ENCODE data around the gene SP3.

The SP3 gene

DNA sequence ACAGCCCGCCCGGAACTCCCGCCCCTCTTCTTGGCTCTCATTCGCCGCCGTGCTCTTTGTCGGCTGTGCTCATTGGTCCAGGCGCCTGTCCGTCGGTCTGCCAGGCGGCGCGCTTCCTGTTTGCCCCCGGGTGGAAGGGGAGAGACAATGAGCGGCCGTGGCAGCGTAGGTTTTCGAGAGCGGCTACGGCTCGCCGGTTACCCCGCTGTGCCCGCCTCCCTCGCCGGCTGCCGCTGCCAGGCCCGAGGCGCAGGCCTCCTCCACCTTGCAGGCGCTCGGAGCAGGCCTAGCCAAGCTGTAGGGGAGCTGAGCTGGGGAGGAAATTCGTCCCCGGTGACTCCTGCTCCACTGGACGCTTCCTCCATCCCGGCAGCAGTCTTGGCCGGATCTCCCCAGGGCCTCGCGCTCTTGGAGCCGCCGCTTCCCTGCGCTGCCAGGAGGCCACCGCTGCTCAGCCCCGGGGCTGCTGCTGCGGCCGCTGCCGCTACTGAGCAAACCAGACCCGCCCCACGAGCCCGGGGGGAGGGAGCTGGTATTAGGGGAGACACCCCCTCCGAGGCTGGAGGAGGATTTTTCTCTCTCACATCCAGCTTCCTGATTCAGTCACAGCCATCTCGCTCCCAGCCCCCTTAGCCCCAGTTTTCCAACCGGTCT lies at the start of gene SP3:
TSS of gene SP3 (minus strand) at position 2 of the 654 bp plus-strand sequence. CDS start 202 bp downstream, outside the sequence.
- DNase-seq: peak; percentile 97

DNA sequence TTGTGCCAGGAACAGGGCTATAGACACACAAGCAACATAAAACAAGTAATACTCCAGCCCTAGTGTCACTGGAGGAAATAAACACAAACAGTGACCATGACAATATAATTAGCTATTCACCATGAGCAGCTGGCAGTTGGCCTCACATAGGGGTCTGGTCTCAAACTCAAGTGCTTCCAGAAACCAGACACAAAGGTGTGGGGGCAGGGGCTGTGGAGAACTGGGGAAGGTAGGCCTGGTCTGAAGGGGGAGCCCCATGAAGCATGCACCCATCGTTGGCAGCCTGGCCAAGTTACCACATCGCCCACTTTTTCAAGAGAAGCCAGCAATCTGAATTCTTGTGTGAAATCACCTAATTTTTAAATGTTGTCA lies 49.5 kb upstream of the SP3 start:
- DNase-seq: no peak

DNA sequence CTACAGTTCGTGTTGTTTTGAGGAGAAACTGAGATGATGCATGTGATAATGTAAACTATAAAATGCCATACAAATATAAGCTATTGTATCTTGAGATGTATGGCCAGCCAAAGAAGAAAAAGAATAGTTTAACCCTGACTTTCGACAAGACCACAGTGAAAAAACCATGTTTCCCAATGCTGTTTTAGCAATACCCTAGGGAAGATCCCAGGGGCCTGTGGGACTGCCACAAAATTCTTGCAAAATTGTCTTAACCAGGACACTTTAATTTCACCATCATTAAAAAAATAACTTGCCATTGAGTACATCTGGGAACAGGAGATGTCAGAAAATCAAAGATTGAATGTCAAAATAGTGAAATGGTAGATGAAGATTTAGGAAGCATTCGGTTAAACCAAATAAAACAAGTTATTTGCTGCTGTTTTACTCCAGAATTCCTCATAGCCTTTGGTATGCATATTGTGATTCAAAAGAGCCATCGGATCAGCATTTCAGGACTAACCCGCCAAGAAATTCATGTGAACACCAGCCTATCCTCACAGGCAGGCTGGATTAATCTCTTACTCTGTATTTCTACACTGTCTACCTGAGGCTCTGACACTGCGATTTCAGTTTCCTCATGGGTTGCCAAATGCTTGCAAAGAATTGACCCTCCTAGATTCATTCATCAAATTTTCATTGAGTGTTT lies 49.0 kb upstream of the SP3 start:
- DNase-seq: no peak

DNA sequence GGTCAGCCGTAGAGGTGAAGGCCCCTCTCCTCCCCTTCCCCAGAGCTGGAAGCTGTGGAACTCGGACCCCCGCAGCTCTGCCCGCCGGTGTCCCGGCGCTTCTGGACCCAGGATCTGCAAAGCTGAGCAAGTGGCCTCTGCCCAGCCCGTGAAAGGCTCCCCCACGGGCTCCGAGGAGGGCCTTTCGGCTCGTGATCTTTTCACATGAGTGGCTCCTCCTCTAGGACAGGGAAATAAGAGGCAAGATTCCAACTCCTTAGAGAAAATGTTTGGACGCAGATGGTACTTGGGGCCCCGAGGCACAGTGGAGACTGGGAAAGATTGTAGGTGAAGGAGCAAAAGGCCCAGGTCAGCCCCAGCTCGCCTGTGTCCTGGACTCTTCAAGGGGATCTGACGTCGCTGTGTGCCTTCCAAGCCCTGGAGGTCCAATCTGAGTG lies 48.2 kb upstream of the SP3 start:
- no peak for DNase-seq

DNA sequence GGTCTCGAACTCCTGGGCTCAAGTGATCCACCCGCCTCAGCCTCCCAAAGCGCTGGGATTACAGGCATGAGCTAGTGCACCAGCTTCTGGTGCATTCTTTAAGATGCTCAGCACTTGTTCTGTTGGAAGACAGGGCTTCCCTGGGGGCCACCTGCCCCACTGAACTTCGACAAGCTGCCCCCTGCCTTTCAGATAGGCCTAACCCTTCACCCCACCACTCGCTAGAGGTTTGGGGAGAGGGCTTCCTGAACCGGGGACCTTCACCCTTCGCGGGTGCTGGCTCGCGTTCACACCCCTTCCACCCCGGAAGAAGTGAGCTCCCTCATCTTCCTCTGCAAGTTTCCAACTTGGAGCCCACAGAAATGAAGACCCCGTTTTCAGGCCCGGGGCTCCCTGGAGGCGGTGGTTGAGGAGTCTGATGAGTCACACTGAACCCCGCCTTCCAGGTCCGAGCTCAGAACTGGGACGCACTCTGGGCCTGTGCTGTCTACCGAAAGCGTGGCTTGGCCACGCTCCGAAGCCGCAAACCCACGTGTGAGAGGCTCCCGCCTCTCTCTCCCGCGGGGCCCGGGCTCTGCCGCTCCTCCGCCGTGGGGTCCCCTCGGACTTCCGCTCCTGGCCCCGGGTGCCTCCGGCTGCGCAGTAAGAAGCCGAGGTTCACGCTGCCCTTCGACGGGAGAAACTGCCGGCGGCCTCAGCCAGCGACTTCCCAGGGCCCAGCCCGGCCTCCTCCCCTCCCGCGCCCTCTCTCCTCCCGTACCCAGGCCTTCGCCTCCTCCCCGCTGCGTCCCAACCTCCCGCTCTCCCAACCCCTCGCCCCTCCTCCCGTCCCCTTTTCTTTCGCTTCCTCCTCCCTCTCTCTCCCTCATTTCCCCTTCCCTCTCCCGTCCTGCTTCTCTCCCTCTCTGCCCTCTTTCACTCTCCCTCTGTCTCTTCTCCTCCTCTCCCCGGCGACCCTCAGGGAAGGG lies 47.5 kb upstream of the SP3 start:
- DNase-seq: no peak

DNA sequence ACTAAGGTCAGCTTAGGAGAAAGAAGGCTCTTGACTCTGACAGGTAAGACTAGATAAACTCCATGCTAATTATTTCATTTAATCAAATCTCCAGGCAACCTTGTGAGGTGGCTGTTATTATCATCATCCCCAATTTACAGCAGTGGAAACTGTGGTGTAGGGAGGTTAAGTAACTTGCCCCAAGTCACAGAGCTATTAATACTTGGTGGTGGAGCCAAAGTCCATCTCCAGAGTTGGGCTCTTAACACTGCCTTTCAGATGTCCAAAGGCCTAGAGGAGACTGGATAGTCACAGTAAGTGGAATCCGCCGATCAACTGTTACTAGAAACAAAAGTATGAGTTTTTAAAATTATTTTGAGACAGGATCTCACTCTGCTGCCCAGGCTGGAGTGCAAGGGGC lies 46.6 kb upstream of the SP3 start:
- DNase-seq: no peak

DNA sequence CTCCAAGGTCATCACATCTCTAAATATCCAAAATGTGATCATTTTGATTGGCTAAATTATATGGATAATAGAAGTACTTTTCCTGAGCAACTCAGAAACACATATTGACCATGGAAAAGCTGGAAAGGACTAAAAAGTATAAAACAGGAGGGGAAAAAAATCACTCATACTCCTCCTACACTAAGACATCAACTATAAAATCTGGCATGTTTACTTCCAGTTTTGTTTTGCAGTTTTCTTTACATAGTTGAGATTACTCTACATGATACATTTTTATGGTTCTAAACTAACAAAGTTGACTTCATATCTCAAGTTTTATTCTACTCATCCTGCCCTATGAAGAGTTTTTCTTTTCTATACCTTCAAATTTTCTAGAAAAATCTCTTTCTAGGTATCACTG lies 46.0 kb upstream of the SP3 start:
- DNase-seq: no peak

DNA sequence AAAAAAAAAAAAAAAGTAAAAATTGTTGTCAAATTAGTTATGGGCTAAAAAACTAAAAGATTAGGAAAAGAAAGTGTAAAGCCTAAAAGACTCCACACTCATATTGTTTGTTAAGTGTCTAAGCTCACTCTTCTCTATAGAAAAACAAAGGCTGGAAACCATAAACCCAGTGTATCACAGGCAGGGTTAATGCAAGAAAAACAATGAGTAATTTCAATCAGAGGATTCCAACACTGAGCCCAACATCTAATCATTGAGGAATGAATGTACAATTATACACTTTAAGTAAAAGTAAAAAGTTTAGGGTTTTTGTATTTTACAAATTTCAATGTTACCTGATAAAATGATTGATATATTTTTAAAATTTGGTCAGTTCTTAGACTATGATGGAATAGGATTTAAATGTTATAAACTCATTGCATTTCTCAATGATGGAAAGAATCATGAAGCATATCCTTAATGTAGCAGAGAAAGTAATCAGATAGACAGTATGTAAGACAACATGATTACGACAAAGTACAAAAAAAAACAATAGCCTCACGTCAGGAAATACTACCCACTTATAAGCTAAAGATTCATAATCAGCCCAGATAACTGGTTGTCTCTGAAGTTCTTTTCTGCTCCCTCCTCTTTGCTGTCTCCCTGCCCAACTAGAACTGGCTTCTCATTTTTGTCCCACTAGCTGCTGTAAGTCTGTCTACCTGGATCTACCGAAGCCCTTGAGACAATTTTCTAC lies 44.5 kb upstream of the SP3 start:
- peak; percentile 75 for DNase-seq

DNA sequence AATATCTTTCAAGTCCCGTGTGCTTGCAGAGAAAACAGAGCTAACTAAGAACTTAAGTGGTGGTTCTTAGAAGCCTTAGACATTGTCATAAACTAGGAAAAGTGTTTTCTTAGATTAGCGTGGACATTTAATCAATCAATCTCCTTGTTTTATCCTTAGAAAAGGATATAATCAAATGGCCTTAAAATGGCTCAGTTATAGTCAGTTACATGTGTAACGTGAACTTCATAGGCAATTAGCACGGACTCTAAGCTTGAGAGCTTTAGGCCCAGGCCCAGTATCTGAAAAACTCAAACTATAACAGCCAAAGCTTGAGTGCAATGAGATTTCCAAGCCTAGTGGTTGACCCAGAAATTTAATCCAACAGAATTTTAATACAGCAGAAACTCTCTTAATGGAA lies 43.5 kb upstream of the SP3 start:
- DNase-seq: no peak

DNA sequence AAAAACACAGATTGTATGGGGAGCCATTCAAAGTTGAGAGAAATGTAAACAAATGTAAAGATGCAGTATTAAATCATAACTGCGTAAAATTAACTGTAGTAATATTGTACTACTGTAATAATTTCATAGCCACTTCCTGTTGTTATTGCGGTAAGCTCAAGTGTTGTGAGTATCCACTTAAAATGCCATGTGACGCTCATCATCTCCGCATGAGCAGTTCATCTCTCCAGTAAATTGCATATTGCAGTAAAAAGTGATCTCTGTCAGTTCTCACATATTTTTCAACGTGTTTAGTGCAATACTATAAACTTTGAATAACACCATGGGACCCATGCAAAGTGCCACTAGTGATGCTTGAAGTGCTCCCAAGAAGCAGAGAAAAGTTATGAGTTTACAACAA lies 41.8 kb upstream of the SP3 start:
- DNase-seq: no peak

DNA sequence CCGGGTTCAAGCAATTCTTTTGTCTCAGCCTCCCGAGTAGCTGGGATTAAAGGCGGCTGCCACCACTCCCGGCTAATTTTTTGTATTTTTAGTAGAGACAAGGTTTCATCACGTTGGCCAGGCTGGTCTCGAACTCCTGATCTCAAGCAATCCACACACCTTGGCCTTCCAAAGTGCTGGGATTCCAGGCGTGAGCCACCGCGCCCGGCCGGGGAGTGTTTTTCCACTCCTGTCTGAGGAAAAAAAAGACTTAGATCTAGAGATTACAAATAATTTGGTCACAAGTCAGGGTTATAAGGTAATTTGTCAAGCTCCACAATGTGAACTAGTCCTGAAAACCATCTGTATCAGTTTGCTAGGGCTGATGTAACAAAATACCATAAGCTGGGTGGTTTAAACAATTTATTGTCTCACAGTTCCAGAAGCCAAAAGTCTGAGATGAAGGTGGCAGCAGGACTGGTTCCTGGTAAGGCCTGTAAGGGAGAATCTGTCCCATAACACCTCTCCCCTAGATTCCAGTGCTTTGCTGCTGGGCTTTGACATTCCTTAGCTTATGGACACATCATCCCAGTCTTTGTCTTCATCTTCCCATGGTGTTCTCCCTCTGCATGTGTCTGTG lies 40.7 kb upstream of the SP3 start:
- DNase-seq: no peak

DNA sequence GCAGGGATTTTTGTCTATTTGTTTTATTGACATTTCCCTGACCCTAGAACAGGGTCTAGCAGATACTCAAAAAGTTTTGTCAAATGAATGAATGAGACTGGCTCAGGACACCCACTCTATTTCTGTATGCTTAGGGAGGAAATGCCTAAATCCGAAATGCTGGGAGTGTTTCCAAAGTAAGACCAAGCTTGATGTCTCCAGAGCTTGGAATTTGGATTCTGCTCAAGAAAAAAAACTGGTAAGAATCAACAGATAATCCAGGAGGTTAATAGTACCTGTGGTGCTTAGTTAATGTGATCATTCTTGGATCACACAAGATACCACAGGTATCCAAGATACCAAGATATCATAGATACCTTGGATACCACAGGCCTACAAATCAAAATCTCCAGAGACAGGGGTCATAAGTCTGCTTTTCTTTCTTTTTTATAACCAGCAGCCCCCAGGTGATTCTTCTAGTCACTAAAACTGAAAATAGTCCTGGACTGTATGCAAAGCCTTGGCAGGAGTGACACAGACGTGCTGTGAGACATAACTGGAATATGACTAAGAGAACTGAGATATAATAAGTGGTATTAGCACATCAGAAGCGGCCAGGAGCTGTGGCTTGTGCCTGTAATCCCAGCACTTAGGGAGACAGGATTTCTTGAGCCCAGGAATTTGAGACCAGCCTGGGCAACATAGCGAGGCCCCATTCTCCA lies 39.9 kb upstream of the SP3 start:
- peak; percentile 30 for DNase-seq

DNA sequence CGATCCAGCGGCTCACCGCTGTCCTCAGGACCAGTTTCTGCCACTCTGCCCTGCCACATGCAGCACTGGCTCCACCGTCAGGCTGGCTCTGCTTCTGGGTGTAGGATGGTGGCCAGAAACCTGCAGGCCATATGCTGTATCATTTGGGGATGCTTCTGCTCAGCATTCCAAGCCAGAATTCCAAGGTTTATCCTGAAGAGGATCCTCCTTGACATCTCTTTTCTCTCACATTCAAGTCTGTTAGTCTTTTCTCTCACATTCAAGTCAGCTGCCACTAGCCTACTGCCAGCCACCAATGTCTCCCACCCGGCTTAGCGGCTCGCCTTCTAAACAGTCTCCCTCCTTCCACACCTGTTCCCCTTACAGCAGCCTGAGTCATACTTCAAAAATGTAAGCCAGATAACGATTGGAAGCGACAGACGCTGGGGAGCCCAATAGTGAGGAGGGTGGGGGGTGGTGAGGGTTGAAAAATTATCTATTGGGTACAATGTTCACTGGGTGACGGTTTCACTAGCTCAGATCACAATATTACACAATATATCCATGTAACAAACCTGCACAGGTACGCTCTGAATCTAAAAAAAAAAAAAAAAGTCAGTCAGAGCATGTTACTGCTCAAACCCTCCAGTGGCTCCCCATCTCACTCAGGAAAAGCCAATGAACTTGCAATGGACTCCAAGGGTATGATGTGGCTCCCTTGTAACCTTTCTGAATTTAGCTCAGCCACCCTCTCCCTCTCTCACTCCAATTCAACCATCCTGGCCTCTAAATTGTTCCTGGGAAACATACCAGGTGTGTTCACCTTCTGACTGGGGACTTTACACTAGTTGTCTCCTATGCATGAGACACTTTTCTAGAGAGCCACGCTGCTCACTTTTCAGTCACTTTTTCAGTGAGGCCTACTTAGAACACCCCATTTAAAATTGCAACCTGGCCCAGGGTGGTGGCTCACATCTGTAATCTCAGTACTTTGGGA lies 38.8 kb upstream of the SP3 start:
- no peak for DNase-seq

DNA sequence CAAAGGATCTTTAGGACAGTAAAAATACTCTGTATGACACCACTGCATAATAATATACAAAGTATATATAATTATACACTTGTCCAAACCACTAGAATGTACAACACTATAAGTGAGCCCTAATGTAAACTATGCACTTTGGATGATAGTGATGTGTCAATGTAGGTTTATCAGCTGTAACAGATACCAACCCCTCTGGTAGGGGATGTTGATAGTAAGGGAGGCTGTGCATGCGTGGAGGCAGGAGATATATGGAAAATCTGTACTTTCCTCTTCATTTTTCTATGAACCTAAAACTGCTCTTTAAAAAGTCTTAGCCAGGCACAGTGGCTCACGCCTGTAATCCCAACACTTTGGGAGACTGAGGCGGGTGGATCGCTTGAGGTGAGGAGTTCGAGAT lies 37.5 kb upstream of the SP3 start:
- DNase-seq: no peak

DNA sequence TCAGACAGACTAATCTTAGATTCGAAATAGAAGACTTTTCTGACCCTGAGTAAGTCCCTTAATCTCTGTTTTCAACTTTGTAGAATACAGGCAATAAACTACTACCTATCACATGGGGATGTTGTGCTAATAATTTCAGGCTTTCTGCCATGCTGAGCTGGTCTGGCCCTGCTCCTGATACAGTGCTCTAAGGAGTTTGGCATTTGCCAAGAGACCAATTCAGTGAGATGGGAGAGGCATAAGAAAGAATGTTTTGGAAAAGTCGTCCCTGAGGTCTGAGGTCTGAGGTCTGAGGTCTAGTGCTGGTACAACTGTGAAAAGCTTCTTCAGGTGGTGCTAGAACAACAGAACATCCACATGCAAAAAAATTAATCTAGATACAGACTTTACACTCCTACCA lies 35.9 kb upstream of the SP3 start:
- DNase-seq: no peak

DNA sequence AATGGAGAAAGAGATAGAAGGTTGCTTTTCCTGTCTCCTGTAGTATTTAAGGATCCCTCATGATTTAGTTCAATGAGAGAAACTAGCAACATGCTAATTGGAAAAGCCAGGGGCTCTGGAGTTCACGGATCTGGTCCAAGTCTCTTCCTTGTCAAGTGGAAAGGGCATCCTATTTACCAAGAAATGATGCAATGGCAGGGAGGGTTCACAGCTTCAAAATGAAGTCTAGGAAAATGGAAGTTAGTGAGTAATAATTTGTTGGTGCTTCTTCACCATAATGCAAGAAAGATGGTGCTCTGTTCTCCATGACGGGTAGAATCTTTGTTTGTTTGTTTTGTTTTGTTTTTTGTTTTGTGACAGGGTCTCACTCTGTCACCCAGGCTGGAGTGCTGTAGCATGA lies 34.6 kb upstream of the SP3 start:
- DNase-seq: no peak

DNA sequence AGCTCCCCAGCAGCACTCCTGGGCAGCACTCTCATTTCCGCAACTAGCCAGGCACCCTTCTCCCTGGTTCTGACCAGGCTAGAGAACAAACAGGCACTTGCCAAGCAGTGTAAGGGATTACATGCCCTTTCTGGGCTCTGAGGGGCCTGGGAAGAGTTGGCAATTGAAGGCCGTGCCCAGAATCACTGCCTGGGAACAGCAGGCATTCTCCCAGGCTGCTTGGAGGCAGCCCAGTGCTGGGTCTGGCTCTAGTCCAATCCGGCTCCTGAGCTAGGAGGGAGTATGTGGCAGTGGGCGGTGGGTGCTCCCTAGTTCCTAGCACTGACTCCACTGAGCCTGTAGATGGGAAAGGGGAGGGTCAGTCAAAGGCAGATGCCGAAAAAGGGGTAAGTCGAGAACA lies 34.1 kb upstream of the SP3 start:
- DNase-seq: no peak

DNA sequence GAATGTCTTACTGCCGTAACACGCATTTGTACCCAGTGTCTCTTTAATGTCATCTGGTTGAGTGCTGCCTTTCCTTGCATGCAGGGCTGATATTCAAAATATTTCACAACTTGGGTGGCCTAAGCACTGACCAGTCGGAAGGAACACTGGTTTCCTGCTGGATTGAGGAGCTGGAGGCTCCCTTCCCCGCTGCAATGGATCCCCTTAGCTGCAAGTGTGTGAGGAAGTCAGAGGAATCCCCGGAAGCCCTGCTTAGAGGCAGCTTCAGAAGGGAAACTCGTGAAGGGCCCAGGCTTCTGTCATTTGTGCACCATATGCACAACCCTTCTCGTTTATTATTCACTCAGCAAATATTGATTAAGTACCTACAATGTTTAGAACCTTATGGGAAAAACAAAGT lies 33.2 kb upstream of the SP3 start:
- DNase-seq: no peak

DNA sequence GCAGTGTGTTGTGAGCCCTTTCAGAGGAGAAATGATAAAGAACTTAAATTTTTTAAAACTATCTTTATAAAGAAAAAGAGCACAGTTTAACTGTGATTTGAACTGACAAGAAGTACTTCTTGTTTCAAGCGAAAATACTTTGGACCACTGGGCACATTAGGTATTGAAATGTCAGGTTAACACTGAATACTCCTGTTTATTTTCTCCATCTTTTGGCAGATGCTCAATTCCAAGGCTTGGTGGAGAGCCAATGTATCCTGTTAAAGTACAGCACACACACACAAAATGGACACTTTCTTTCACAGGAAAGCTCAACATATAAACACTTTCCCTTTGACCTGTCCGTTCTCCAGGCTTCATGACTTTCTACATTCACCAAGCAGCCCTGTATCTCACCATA lies 32.6 kb upstream of the SP3 start:
- DNase-seq: no peak

DNA sequence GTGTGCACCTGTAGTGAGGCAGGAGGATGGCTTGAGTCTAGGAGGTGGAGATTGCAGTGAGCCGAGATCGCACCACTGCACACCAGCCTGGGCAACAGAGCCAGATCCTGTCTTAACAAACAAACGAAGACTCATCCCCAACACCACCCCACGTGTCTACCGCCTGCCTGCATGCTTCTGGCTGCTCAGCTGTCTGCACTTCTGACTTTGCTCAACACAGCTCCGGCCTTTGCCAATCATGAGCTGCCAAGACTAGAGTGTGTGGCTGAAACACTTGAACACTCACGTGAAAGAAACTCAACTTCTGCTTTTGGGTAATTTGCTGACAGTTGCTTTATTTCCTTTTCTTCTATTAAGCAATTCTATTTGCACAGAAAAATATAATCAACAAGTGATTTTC lies 32.1 kb upstream of the SP3 start:
- DNase-seq: no peak

DNA sequence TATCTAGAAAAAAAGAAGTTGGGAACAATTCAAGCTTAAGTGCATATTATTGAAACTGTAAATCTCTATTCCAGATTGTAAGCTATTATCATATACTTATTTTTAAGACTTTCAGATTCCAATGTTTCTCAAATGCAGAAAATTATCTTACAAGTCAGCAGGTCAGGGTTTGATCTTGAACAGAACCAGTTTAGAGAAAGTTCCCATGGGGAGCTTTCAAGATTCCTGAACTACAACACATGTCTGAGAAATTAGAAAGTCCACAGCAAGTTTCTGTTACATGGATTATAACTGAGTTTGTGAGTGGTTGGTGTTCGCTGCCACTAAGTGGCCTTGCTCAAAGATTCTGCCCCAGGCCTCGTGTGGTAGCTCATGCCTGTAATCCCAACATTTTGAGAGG lies 31.6 kb upstream of the SP3 start:
- DNase-seq: no peak

Data from kidney glomerular epithelial cell (primary cell).